ENCODE measurements around the gene TFAP2C.
"Not testable (repeated sequence)": the region's sequence is repeated elsewhere in the genome, so short reads cannot be mapped to it uniquely, and the experiment has no call there.

DNA sequence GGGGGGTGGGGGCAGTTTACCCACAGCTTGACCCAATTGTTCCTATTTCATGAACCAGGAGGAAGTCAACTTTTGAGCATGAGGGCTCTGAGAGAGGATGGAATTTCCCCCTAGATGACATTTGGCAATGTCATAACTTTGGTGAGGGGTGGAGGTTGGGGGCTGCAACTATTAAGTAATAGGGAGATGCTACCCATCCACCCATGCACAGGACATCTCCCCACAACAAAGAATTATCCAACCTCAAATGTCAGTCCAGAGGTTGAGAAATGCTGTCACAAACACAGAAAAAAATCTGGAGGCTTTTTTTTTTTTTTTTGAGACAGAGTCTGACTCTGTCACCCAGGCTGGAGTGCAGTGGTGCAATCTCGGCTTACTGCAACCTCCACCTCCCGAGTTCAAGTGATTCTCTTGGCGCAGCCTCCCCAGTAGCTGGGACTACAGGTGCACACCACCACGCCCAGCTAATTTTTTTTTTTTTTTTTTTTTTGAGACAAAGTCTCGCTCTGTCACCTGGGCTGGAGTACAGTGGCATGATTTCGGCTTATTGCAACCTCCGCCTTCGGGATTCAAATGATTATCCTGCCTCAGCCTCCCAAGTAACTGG lies 29.3 kb downstream of the TFAP2C start:
- TF ChIP-seq, protein P1, sequence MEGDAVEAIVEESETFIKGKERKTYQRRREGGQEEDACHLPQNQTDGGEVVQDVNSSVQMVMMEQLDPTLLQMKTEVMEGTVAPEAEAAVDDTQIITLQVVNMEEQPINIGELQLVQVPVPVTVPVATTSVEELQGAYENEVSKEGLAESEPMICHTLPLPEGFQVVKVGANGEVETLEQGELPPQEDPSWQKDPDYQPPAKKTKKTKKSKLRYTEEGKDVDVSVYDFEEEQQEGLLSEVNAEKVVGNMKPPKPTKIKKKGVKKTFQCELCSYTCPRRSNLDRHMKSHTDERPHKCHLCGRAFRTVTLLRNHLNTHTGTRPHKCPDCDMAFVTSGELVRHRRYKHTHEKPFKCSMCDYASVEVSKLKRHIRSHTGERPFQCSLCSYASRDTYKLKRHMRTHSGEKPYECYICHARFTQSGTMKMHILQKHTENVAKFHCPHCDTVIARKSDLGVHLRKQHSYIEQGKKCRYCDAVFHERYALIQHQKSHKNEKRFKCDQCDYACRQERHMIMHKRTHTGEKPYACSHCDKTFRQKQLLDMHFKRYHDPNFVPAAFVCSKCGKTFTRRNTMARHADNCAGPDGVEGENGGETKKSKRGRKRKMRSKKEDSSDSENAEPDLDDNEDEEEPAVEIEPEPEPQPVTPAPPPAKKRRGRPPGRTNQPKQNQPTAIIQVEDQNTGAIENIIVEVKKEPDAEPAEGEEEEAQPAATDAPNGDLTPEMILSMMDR (IDR thresholded peaks at IDR 0.05): not testable (repeated sequence)
- TF ChIP-seq POLR2A, POLR2AphosphoS5 (IDR thresholded peaks at IDR 0.05): not testable (repeated sequence)
